Neutrophil (primary cell): ENCODE data around the gene CHRND.

ENCODE experiments used
- H3K27ac ChIP-seq: fragments of 200-600 bp; sonication (generic); 2 replicates; pipeline ENCODE4 v1.5.1; 2016; ENCODE audit warnings: mild to moderate bottlenecking, moderate library complexity
- H3K27me3 ChIP-seq: fragments of 200-600 bp; sonication (generic); 2 replicates; pipeline ENCODE4 v1.6.0; 2016; ENCODE audit warnings: mild to moderate bottlenecking
- H3K36me3 ChIP-seq: fragments of 200-600 bp; sonication (generic); 2 replicates; pipeline ENCODE4 v1.5.1; 2017
- H3K4me1 ChIP-seq, 2 experiments: fragments of 200-600 bp in 1 of 2; sonication (generic) in 1 of 2; 1 replicate in 1 of 2; 2 replicates in 1 of 2; pipeline versions ENCODE4 v1.5.1 to v1.6.1; 2013 to 2016; ENCODE audit warnings: low read depth in 1 of 2, low read length in 1 of 2, mild to moderate bottlenecking in 1 of 2, moderate library complexity in 1 of 2; ENCODE audit not compliant: control insufficient read depth in 1 of 2, insufficient read depth in 1 of 2
- H3K4me3 ChIP-seq, 2 experiments: fragments of 200-600 bp in 1 of 2; sonication (generic) in 1 of 2; 1 replicate in 1 of 2; 2 replicates in 1 of 2; pipeline ENCODE4 v1.5.1; 2013 to 2016; ENCODE audit warnings: low read depth in 1 of 2, low read length in 1 of 2, mild to moderate bottlenecking in 1 of 2, moderate library complexity in 1 of 2
- H3K9me3 ChIP-seq: fragments of 200-600 bp; sonication (generic); 2 replicates; pipeline ENCODE4 v1.5.1; 2016
- TF ChIP-seq, protein P1 (sequence below): fragments of 200-600 bp; sonication (generic); IDR thresholded peaks from 2 replicates; pipeline ENCODE4 v1.5.1; 2016; ENCODE audit warnings: antibody characterized with exemption

The CHRND gene

DNA sequence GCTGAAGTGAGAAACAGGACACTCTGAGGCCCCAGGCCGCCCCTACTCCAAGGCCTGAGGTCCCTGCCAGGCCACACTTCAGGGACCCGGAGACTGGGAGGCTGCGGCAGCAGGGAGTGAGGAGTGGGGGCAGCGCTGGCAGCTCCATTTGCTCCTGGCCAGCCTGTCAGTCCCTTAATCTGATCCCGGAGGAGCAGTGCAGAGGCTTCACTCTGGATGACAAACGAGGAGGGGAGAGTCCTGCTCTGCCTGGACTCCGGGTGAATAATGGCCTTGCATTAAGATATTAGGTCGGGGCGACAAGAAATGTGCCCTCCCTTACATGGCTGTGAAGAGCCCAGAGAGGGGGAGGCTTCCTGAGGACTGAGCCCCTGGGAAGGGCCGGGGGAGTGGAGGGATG is 20.1 kb upstream of the CHRND start:
- Histone ChIP-seq H3K27ac (no peak overlapping the region), H3K4me1 (no peaks in the 10 kb centered on the region), H3K36me3 (no peaks in the 10 kb centered on the region), H3K27me3 (peaks cover 71% of the 10 kb centered on the region), H3K4me3 (no peak overlapping the region), H3K9me3 (no peaks in the 10 kb centered on the region)
- TF ChIP-seq, protein P1, sequence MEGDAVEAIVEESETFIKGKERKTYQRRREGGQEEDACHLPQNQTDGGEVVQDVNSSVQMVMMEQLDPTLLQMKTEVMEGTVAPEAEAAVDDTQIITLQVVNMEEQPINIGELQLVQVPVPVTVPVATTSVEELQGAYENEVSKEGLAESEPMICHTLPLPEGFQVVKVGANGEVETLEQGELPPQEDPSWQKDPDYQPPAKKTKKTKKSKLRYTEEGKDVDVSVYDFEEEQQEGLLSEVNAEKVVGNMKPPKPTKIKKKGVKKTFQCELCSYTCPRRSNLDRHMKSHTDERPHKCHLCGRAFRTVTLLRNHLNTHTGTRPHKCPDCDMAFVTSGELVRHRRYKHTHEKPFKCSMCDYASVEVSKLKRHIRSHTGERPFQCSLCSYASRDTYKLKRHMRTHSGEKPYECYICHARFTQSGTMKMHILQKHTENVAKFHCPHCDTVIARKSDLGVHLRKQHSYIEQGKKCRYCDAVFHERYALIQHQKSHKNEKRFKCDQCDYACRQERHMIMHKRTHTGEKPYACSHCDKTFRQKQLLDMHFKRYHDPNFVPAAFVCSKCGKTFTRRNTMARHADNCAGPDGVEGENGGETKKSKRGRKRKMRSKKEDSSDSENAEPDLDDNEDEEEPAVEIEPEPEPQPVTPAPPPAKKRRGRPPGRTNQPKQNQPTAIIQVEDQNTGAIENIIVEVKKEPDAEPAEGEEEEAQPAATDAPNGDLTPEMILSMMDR = no peak

DNA sequence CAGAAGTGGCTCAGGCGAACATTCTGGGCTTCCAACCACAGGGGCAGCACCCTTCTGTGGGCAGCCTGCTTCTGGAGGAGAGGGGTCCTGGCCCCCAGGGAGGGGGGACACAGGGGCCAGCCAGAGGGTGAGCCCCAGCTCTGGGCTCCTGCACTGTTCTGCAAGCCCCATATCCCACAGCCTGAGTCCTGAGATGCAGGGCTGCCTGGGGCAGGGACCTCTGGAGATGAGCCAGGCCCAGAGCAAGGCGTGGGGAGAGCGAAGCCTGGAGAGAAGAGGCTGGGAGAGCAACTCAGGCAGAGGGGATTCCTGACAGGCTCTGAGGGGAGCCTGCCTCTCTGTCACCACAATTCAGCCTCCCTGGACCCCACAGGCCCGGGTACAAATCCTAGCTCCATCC is 19.3 kb upstream of the CHRND start:
- TF ChIP-seq, protein P1 = no peak
- no peak overlapping the region for H3K27ac ChIP-seq
- H3K9me3 ChIP-seq = no peaks in the 10 kb centered on the region
- no peaks in the 10 kb centered on the region for H3K36me3 ChIP-seq
- H3K27me3 ChIP-seq = peaks cover 68% of the 10 kb centered on the region
- H3K4me3 ChIP-seq = no peak overlapping the region
- no peaks in the 10 kb centered on the region for H3K4me1 ChIP-seq

DNA sequence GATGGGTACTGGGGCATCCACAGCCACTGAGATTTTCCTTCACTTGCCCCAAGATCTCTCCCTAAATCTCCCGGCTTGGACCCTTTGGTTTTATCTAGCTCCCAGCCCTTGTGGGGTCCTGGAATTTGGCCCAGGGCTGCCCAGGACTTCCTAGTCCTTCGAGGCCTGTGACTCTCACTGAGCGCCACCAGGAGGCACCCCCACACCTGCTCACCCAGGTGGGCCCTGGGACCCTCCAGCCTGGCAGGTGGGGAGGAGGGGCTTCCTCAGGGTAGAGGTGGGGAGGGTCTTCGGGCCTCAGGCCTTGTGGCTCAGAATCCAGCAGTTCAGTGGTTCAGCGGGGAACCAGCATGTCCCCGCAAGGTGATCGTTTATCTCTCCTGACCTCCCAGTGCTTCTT is 17.7 kb upstream of the CHRND start:
- H3K27me3 ChIP-seq = peaks cover 55% of the 10 kb centered on the region
- H3K27ac ChIP-seq = no peak overlapping the region
- no peaks in the 10 kb centered on the region for H3K9me3 ChIP-seq

DNA sequence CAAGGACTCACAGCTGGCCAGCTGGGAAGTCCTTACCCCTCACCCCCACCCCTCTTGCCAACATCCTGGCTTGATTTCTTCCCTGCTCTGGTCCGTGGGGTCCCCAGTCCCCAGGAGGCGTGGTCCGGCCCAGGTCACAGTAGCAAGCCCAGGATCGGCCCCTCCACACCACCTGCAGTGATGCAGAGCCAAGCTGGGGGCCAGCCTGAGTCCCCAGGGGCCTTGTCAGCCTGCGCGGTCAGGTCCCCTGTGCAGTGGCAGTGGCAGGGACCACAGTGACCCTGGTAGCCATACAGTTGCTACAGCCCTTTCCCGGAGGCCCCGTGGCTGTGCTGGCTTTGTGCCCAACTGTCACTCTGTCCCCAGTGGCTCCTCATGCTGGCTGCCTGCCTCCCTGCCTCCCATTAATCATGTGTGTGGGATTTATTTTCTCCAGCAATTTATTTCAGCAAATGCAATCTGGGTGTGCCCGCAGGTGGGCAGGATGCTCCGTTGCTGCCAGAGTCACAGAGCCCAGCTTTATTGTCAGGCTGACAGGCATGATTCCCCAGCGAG is 14.5 kb upstream of the CHRND start:
- Histone ChIP-seq H3K4me3 (no peak overlapping the region), H3K36me3 (no peaks in the 10 kb centered on the region), H3K27ac (no peak overlapping the region), H3K27me3 (peaks cover 34% of the 10 kb centered on the region), H3K9me3 (no peaks in the 10 kb centered on the region), H3K4me1 (no peaks in the 10 kb centered on the region)
- TF ChIP-seq, protein P1 = no peak

More for the DNA sequence above, 17.7 kb upstream of the CHRND start:
- TF ChIP-seq, protein P1 = no peak
- H3K4me1 ChIP-seq = no peaks in the 10 kb centered on the region
- H3K4me3 ChIP-seq = no peak overlapping the region
- no peaks in the 10 kb centered on the region for H3K36me3 ChIP-seq

DNA sequence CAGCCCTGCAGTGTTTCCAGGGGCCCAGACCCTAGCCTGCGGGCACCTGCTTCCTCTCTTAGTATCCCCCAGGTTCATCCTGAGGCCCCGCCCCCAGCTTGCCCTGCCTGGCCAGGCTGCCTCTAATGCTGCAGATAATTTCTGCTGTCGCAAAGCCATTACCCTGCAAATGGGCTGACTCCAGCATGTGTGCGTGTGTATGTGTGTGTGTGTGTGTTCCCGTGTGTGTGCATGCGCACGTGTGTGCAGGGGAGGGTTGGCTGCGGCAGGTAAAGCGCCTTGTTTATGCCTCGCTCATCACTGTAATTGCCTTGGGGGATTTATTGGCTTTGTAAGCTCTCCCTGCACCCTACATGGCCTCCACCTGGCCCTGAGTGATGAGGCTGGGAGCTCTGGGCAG is 13.4 kb upstream of the CHRND start:
- H3K4me1 ChIP-seq = no peaks in the 10 kb centered on the region
- no peaks in the 10 kb centered on the region for H3K36me3 ChIP-seq
- peaks cover 22% of the 10 kb centered on the region for H3K27me3 ChIP-seq
- no peak overlapping the region for H3K27ac ChIP-seq
- no peak overlapping the region for H3K4me3 ChIP-seq
- H3K9me3 ChIP-seq = no peaks in the 10 kb centered on the region
- TF ChIP-seq, protein P1 = no peak

DNA sequence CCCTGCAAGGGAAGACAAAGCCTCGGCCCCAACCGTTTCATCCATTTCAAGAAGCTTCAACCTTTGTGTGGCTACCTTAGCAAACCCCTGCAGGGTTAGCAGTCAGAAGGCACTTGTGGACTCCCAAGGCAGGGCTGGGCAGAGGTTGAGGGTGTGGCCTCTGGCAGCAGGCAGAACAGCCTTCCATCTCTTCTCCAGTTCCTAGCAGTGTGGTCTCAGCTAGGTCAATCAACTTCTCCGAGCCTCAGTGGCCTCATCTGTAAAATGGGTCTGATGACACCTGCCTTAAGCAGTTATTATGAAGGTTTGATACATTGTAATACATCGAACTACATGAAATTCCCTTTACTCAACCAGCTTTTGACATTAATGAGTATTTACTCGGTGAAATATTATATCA is 12.6 kb upstream of the CHRND start:
- Histone ChIP-seq H3K27me3 (peaks cover 18% of the 10 kb centered on the region), H3K27ac (no peak overlapping the region), H3K36me3 (no peaks in the 10 kb centered on the region), H3K4me3 (no peak overlapping the region), H3K9me3 (no peaks in the 10 kb centered on the region), H3K4me1 (no peaks in the 10 kb centered on the region)
- TF ChIP-seq, protein P1 = no peak
